K562 (cell line): ENCODE measurements around the gene PRR9.

ENCODE experiments used
- BCL6 ChIP-seq: fragments of 250-450 bp; sonication (Bioruptor Pico); IDR thresholded peaks from 2 replicates; pipeline ENCODE4 v1.4.0; 2020
- NBN ChIP-seq: fragments of 450-650 bp; IDR thresholded peaks from 2 replicates; pipeline ENCODE4 v1.6.1; 2016; ENCODE audit warnings: low read depth, mild to moderate bottlenecking
- NR1H2 ChIP-seq: sonication (generic); formaldehyde crosslinking; IDR thresholded peaks from 2 replicates; pipeline ENCODE4 v1.4.0; 2020; ENCODE audit warnings: mild to moderate bottlenecking, missing genetic modification reagents
- POLR2B ChIP-seq: fragments of 450-650 bp; IDR thresholded peaks from 2 replicates; pipeline ENCODE4 v1.6.1; 2018; ENCODE audit warnings: low read depth; ENCODE audit not compliant: partially characterized antibody
- RAD21 ChIP-seq, 2 experiments: fragments of 250-450 bp in 1 of 2; fragments of 450-650 bp in 1 of 2; sonication (Bioruptor Pico) in 1 of 2; formaldehyde crosslinking in 1 of 2; IDR thresholded peaks in 1 of 2; conservative IDR thresholded peaks in 1 of 2; 2 replicates each; pipeline versions ENCODE4 v1.4.0 to v1.8.0; 2020 to 2022; ENCODE audit warnings: mild to moderate bottlenecking in 2 of 2, moderate library complexity in 1 of 2
- SP1 ChIP-seq: sonication (generic); formaldehyde crosslinking; IDR thresholded peaks from 2 replicates; pipeline ENCODE4 v1.8.1; 2022; ENCODE audit warnings: mild to moderate bottlenecking, missing genetic modification reagents
- TRIM28 ChIP-seq: fragments of 450-650 bp; IDR thresholded peaks from 2 replicates; pipeline ENCODE4 v1.6.1; 2017
- ZBED1 ChIP-seq: IDR thresholded peaks from 2 replicates; pipeline ENCODE4 v1.6.1; 2014
- ZBTB1 ChIP-seq: sonication (generic); formaldehyde crosslinking; IDR thresholded peaks from 2 replicates; pipeline ENCODE4 v1.8.1; 2023; ENCODE audit warnings: missing genetic modification reagents, low read depth, mild to moderate bottlenecking, borderline replicate concordance
- TF ChIP-seq, protein P1 (sequence below): sonication (generic); formaldehyde crosslinking; IDR thresholded peaks from 2 replicates; pipeline ENCODE4 v1.8.1; 2022; ENCODE audit warnings: missing genetic modification reagents
- TF ChIP-seq, protein P2 (sequence below): sonication (generic); formaldehyde crosslinking; IDR thresholded peaks from 2 replicates; pipeline ENCODE4 v1.5.0; 2020; ENCODE audit warnings: missing genetic modification reagents
- TF ChIP-seq, protein P3 (sequence below), 2 experiments: fragments of 450-650 bp in 1 of 2; sonication (generic) in 1 of 2; formaldehyde crosslinking in 1 of 2; IDR thresholded peaks in 1 of 2; conservative IDR thresholded peaks in 1 of 2; 2 replicates each; pipeline versions ENCODE4 v1.6.1 to v1.8.1; 2016 to 2023; ENCODE audit warnings: mild to moderate bottlenecking in 2 of 2, moderate library complexity in 2 of 2, inconsistent platforms in 1 of 2, missing genetic modification reagents in 1 of 2

DNA sequence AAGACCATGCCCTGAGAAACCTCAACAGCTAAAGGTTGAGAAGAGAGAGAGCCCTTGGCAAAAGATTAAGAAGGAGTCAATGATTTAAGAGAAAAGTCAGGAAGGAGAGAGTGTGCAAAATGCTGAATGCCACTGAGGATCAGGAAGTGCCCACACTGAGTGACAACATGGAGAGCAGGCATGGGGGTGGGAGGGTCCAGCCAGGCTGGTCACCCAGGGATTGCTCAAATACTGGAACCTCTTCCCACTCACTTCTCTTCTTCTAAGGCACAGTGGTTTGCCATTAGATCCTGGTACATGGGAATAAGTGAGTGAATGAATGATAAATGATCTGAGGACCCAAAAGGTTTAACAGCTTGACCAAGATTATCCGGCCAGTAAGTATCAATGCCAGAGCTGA is 11.1 kb downstream of the PRR9 start:
- no peak for TF ChIP-seq POLR2B
- TF ChIP-seq, protein P1, sequence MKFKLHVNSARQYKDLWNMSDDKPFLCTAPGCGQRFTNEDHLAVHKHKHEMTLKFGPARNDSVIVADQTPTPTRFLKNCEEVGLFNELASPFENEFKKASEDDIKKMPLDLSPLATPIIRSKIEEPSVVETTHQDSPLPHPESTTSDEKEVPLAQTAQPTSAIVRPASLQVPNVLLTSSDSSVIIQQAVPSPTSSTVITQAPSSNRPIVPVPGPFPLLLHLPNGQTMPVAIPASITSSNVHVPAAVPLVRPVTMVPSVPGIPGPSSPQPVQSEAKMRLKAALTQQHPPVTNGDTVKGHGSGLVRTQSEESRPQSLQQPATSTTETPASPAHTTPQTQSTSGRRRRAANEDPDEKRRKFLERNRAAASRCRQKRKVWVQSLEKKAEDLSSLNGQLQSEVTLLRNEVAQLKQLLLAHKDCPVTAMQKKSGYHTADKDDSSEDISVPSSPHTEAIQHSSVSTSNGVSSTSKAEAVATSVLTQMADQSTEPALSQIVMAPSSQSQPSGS (CRISPR knock-in tag): no peak
- TF ChIP-seq, protein P2, sequence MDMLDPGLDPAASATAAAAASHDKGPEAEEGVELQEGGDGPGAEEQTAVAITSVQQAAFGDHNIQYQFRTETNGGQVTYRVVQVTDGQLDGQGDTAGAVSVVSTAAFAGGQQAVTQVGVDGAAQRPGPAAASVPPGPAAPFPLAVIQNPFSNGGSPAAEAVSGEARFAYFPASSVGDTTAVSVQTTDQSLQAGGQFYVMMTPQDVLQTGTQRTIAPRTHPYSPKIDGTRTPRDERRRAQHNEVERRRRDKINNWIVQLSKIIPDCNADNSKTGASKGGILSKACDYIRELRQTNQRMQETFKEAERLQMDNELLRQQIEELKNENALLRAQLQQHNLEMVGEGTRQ (CRISPR knock-in tag): no peak
- no peak for TF ChIP-seq RAD21 (CRISPR knock-in tag; conservative IDR thresholded peaks at IDR 0.05 in 1 of 2, IDR thresholded peaks at IDR 0.05 in 1 of 2)
- no peak for TF ChIP-seq ZBED1
- TF ChIP-seq NBN: no peak
- TF ChIP-seq BCL6 (CRISPR knock-in tag): no peak
- no peak for TF ChIP-seq SP1 (CRISPR knock-in tag)
- TF ChIP-seq, protein P3, sequence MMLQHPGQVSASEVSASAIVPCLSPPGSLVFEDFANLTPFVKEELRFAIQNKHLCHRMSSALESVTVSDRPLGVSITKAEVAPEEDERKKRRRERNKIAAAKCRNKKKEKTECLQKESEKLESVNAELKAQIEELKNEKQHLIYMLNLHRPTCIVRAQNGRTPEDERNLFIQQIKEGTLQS (IDR thresholded peaks at IDR 0.05): no peak
- TF ChIP-seq, protein P3 (CRISPR knock-in tag; conservative IDR thresholded peaks at IDR 0.05): no peak
- no peak for TF ChIP-seq NR1H2 (CRISPR knock-in tag)
- TF ChIP-seq TRIM28: no peak
- no peak for TF ChIP-seq ZBTB1 (CRISPR knock-in tag)
